Measurements from ENCODE around the gene SCFD2. TPM values are rescaled to one million over a fixed set of nuclear protein-coding genes. Genes with fewer than 3 reads are reported as not detected.

Gene SCFD2
- total RNA-seq, 1 experiment from 2014 or later, result 7.4 TPM

GRCh38 chr4:53116954-53117353 lies 248.9 kb downstream of the SCFD2 start:
- intact Hi-C loops (cut with micrococcal nuclease; ENCODE audit: unreplicated experiment) (no loop called here), in situ Hi-C loops (cut with HindIII; ENCODE audit: low pct_unique_long_range_greater_than_20kb, low sequenced_read_pairs) (no loop called here)
- CTCF ChIA-PET, result no interaction called here
- BruUV-seq (replicated peaks), result no TSS peak
- ATAC-seq (no peak), DNase-seq (ENCODE audit: low read depth, low spot score) (no peak)
- Histone ChIP-seq H3K36me3 (ENCODE audit: control insufficient read depth, insufficient read depth, low read length) (no peaks in the 10 kb centered on the region), H3K9me3 (ENCODE audit: control insufficient read depth, insufficient read depth, low read depth, low read length) (no peaks in the 10 kb centered on the region), H3K27ac (ENCODE audit: low read length) (no peak overlapping the region), H3K4me3 (ENCODE audit: low read depth in 2 of 2, low read length in 2 of 2) (no peak overlapping the region), H3K27me3 (ENCODE audit: control insufficient read depth, insufficient read depth, low read length) (no peaks in the 10 kb centered on the region), H3K4me1 (ENCODE audit: control insufficient read depth, insufficient read depth, low read length) (no peaks in the 10 kb centered on the region)
- POLR2A ChIA-PET, result no interaction called here
- TF ChIP-seq REST (IDR thresholded peaks at IDR 0.05; ENCODE audit: insufficient read depth in 1 of 2, low read depth in 2 of 2, low read length in 1 of 2), result no peak
- no peak for TF ChIP-seq POLR2AphosphoS5 (IDR thresholded peaks at IDR 0.05; ENCODE audit: low read depth, low read length)
- TF ChIP-seq TCF7L2 (IDR thresholded peaks at IDR 0.05; ENCODE audit: low read depth, low read length), result no peak
- TF ChIP-seq SIN3A (IDR thresholded peaks at IDR 0.05; ENCODE audit: borderline replicate concordance, insufficient read depth, low read depth, low read length), result no peak
- no peak for TF ChIP-seq CTCF (IDR thresholded peaks at IDR 0.05)

- no peak for ATAC-seq
- Histone ChIP-seq H3K9me3 (ENCODE audit: control insufficient read depth, insufficient read depth, low read depth, low read length) (no peaks in the 10 kb centered on the region), H3K4me1 (ENCODE audit: control insufficient read depth, insufficient read depth, low read length) (no peaks in the 10 kb centered on the region), H3K27me3 (ENCODE audit: control insufficient read depth, insufficient read depth, low read length) (no peaks in the 10 kb centered on the region), H3K36me3 (ENCODE audit: control insufficient read depth, insufficient read depth, low read length) (no peaks in the 10 kb centered on the region), H3K27ac (ENCODE audit: low read length) (no peak overlapping the region), H3K4me3 (ENCODE audit: low read depth in 2 of 2, low read length in 2 of 2) (no peak overlapping the region)
- ChIA-PET CTCF (no interaction called here), POLR2A (no interaction called here)
- no peak for DNase-seq (ENCODE audit: low read depth, low spot score)
- in situ Hi-C loops (cut with HindIII; ENCODE audit: low pct_unique_long_range_greater_than_20kb, low sequenced_read_pairs) (no loop called here), intact Hi-C loops (cut with micrococcal nuclease; ENCODE audit: unreplicated experiment) (no loop called here)
- TF ChIP-seq POLR2AphosphoS5 (IDR thresholded peaks at IDR 0.05; ENCODE audit: low read depth, low read length), result no peak
- BruUV-seq (replicated peaks), result no TSS peak
These were observed 252.2 kb downstream of the SCFD2 start for GRCh38 chr4:53113431-53114225.

- Histone ChIP-seq H3K9me3 (ENCODE audit: control insufficient read depth, insufficient read depth, low read depth, low read length) (no peaks in the 10 kb centered on the region), H3K4me1 (ENCODE audit: control insufficient read depth, insufficient read depth, low read length) (no peaks in the 10 kb centered on the region), H3K36me3 (ENCODE audit: control insufficient read depth, insufficient read depth, low read length) (no peaks in the 10 kb centered on the region), H3K27ac (ENCODE audit: low read length) (no peak overlapping the region), H3K27me3 (ENCODE audit: control insufficient read depth, insufficient read depth, low read length) (no peaks in the 10 kb centered on the region), H3K4me3 (ENCODE audit: low read depth in 2 of 2, low read length in 2 of 2) (no peak overlapping the region)
- POLR2A ChIA-PET, result no interaction called here
- in situ Hi-C loops (cut with HindIII; ENCODE audit: low pct_unique_long_range_greater_than_20kb, low sequenced_read_pairs) (no loop called here), intact Hi-C loops (cut with micrococcal nuclease; ENCODE audit: unreplicated experiment) (no loop called here)
- no peak for DNase-seq (ENCODE audit: low read depth, low spot score)
- ATAC-seq, result no peak
- BruUV-seq (replicated peaks), result no TSS peak
- TF ChIP-seq CTCF (IDR thresholded peaks at IDR 0.05) (no peak), TCF7L2 (IDR thresholded peaks at IDR 0.05; ENCODE audit: low read depth, low read length) (no peak), POLR2AphosphoS5 (IDR thresholded peaks at IDR 0.05; ENCODE audit: low read depth, low read length) (no peak), REST (IDR thresholded peaks at IDR 0.05; ENCODE audit: insufficient read depth in 1 of 2, low read depth in 2 of 2, low read length in 1 of 2) (no peak), SIN3A (IDR thresholded peaks at IDR 0.05; ENCODE audit: borderline replicate concordance, insufficient read depth, low read depth, low read length) (no peak)
- CTCF ChIA-PET, result no interaction called here
These were observed 260.5 kb downstream of the SCFD2 start for GRCh38 chr4:53105313-53105712.
